Esophagus squamous epithelium (tissue), 5 donors: ENCODE data around the gene COL15A1. TPM values are rescaled to one million over a fixed set of nuclear protein-coding genes. Genes with fewer than 3 reads are reported as not detected.

Experiments used
- DNase-seq: peaks from one replicate; lab custom pipeline; 2025; lab: John Stamatoyannopoulos, UW
- H3K27ac ChIP-seq, 4 donors: fragments of 200-600 bp; sonication (generic); one replicate each; pipeline ENCODE4 v1.5.1; 2016 to 2019; ENCODE audit warnings: mild to moderate bottlenecking in 1 of 4
- H3K27me3 ChIP-seq, 4 donors: fragments of 200-600 bp; sonication (generic); 1 replicate in 3 of 4; 2 replicates in 1 of 4; pipeline versions ENCODE4 v1.5.1 to v1.6.0; 2017 to 2021; ENCODE audit warnings: antibody characterized with exemption in 1 of 4
- H3K36me3 ChIP-seq, 3 donors: fragments of 200-600 bp; sonication (generic); one replicate each; pipeline ENCODE4 v1.5.1; 2016 to 2019
- H3K4me1 ChIP-seq, 3 donors: fragments of 200-600 bp; sonication (generic); one replicate each; pipeline ENCODE4 v1.5.1; 2017 to 2019
- H3K4me3 ChIP-seq, 4 donors: fragments of 200-600 bp; sonication (generic); 1 replicate in 3 of 4; 2 replicates in 1 of 4; pipeline ENCODE4 v1.5.1; 2016 to 2019; ENCODE audit warnings: mild to moderate bottlenecking in 2 of 4, moderate library complexity in 1 of 4
- H3K9me3 ChIP-seq, 3 donors: fragments of 200-600 bp; sonication (generic); one replicate each; pipeline ENCODE4 v1.5.1; 2016 to 2019
- POLR2A ChIP-seq, 4 donors: fragments of 450-650 bp; IDR thresholded peaks; one replicate each; pipeline ENCODE4 v1.6.1; 2017; ENCODE audit warnings: antibody characterized with exemption in 4 of 4, mild to moderate bottlenecking in 4 of 4, moderate library complexity in 3 of 4
- WGBS, 2 donors: methylation state at CpG; one replicate each; pipeline ENCODE4 v1.1.5; 2018; 5-methylcytosine and 5-hydroxymethylcytosine counted together
- intact Hi-C: fragments of 100-400 bp; cut with DNase I; formaldehyde crosslinking; loops from one replicate; pipeline ENCODE4 v1.15.0; 2022
- total RNA-seq, 4 donors: library from RNA; depleted of rRNA; stranded (reverse); fragments of >200 nt; gene quantifications; one replicate each; pipeline ENCODE4 v1.1.0, GENCODE V29; 2016
- TF ChIP-seq, protein P1 (sequence below), 6 experiments: fragments of 450-650 bp in 4 of 6; fragments of 200-600 bp in 2 of 6; sonication (generic) in 2 of 6; IDR thresholded peaks; one replicate each; pipeline ENCODE4 v1.5.1; 2016 to 2019; ENCODE audit warnings: antibody characterized with exemption in 6 of 6, mild to moderate bottlenecking in 4 of 6, moderate library complexity in 4 of 6
- donor health status: DM: yes; HTN: yes; CAD: no.

Gene COL15A1
- total RNA-seq, 4 donors from 2014 or later, result 3.4 to 33.2 (median 9.7) TPM

DNA sequence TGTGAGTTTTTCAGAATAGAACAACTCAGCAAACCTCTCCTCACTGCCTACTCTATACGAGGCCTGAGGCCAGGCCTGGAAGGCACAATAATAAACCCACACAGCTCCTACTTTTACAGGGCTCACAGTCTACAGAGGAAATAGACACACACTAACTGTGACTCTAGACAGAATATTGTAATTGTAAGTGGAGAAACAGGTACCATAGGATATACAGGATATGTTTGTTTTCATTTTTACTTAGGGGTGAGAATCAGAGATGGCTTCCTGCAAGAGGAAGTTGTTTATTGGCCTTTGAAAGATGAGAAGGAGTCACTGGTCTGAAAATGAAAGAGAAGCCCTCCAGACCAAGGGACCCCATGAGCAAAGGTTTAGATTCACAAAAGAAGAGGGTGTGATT lies 125.4 kb downstream of the COL15A1 start:
- WGBS, 2 donors, result 86% methylated on average over 1 of the region's 1 CpG
- no peak overlapping the region for H3K4me3 ChIP-seq
- H3K27ac ChIP-seq, result no peak overlapping the region
- H3K27me3 ChIP-seq, result no peaks in the 10 kb centered on the region
- H3K4me1 ChIP-seq, result peaks cover 0 to 4% (median 0%) of the 10 kb centered on the region in 3 donors
- intact Hi-C loops, result no loop called here
- DNase-seq, result no peak
- no peak for TF ChIP-seq POLR2A (IDR thresholded peaks at IDR 0.05)
- TF ChIP-seq, protein P1, sequence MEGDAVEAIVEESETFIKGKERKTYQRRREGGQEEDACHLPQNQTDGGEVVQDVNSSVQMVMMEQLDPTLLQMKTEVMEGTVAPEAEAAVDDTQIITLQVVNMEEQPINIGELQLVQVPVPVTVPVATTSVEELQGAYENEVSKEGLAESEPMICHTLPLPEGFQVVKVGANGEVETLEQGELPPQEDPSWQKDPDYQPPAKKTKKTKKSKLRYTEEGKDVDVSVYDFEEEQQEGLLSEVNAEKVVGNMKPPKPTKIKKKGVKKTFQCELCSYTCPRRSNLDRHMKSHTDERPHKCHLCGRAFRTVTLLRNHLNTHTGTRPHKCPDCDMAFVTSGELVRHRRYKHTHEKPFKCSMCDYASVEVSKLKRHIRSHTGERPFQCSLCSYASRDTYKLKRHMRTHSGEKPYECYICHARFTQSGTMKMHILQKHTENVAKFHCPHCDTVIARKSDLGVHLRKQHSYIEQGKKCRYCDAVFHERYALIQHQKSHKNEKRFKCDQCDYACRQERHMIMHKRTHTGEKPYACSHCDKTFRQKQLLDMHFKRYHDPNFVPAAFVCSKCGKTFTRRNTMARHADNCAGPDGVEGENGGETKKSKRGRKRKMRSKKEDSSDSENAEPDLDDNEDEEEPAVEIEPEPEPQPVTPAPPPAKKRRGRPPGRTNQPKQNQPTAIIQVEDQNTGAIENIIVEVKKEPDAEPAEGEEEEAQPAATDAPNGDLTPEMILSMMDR (IDR thresholded peaks at IDR 0.05), result no peak
- H3K36me3 ChIP-seq, result no peaks in the 10 kb centered on the region
- H3K9me3 ChIP-seq, result no peaks in the 10 kb centered on the region

DNA sequence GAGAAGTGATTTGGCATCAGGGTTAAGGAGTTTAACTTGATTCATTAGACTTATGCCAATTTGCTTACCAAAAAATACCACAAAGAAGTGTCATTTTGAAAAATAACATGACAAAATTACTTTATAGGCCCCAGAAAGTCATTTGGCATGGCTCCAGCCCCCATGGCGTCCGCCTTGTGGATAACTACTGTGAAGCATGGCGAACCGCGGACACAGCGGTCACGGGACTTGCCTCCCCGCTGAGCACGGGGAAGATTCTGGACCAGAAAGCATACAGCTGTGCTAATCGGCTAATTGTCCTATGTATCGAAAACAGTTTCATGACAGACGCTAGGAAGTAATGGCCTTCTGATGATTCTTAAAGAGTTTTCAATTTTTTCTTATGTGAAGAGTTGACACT lies 125.8 kb downstream of the COL15A1 start:
- Histone ChIP-seq H3K4me1 (peaks cover 0 to 4% (median 0%) of the 10 kb centered on the region in 3 donors), H3K27ac (no peak overlapping the region), H3K27me3 (no peaks in the 10 kb centered on the region), H3K4me3 (no peak overlapping the region), H3K36me3 (no peaks in the 10 kb centered on the region), H3K9me3 (no peaks in the 10 kb centered on the region)
- TF ChIP-seq, protein P1 (IDR thresholded peaks at IDR 0.05), result no peak
- TF ChIP-seq POLR2A (IDR thresholded peaks at IDR 0.05), result no peak
- WGBS, 2 donors, result 92 to 93% methylated on average over 12 of the region's 12 CpGs
- DNase-seq, result no peak
- intact Hi-C loops, result no loop called here

DNA sequence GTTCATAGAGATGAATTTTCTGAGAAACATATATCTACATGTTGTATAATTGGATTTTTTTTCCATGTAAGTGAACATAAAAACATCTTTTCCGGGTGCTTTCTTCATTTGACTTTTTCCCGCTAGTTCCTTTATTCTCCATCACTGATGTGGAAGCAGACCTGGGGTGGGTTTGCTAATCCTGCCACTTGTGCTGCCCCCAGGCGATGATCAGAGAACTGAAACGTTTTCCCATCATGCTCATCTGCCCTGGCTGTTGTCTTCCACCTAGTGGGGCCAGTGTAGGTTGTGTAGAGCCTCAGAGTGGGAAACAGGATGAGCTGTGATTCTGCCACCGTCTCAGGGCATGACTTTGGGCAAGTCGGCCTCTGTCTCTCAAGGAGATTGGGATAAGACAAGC lies 127.0 kb downstream of the COL15A1 start:
- Histone ChIP-seq H3K9me3 (no peaks in the 10 kb centered on the region), H3K27ac (peak overlapping the region in 1 of 4 donors; percentile 13), H3K36me3 (no peaks in the 10 kb centered on the region), H3K27me3 (no peaks in the 10 kb centered on the region), H3K4me3 (no peak overlapping the region), H3K4me1 (peaks cover 0 to 4% (median 0%) of the 10 kb centered on the region in 3 donors)
- intact Hi-C loops, result no loop called here
- TF ChIP-seq POLR2A (IDR thresholded peaks at IDR 0.05), result no peak
- TF ChIP-seq, protein P1 (IDR thresholded peaks at IDR 0.05), result no peak
- DNase-seq, result no peak
- 77 to 85% methylated on average over 6 of the region's 6 CpGs for WGBS, 2 donors

DNA sequence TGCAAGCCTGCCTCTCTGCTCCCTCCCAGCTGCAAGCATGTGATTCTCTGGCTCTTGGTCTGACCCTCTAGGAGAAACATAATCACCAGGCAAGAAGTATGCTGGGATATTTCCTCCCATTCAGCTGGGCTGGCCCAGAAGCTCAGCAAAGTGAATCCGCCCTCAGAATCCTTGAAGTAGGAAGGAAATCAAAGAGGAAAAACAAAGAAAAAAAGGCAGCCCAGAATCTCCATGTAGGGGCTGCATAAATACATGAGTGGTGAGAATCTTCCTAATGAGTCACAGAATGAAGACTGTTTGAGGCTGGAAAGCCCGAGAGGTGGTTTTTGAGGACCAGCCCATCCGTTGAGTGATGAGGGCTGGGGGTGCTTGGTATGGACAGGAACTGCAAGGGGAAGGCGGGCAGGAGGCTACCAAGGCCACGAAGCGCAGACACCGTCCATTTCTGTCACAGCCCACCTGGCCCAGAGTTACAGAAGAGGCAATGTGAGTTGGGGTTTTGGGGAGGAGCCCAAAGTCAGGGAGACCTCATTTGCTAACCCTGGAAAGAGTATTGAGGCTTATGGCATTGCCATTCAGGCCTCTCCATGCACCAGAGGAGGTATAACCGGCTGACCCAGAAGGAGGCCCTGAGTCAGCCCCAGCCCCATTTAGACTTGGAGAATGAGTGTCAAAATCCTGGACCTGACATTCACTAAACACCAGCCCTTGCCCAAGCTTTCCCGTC lies 127.8 kb downstream of the COL15A1 start:
- 79 to 87% methylated on average over 8 to 9 of the region's 9 CpGs for WGBS, 2 donors
- Histone ChIP-seq H3K4me1 (peaks cover 0 to 10% (median 2%) of the 10 kb centered on the region in 3 donors), H3K27ac (peak overlapping the region in 1 of 4 donors; percentile 0), H3K4me3 (no peak overlapping the region), H3K27me3 (no peaks in the 10 kb centered on the region), H3K9me3 (no peaks in the 10 kb centered on the region), H3K36me3 (no peaks in the 10 kb centered on the region)
- TF ChIP-seq, protein P1 (IDR thresholded peaks at IDR 0.05), result no peak
- no peak for TF ChIP-seq POLR2A (IDR thresholded peaks at IDR 0.05)
- intact Hi-C loops, result no loop called here
- DNase-seq, result no peak

DNA sequence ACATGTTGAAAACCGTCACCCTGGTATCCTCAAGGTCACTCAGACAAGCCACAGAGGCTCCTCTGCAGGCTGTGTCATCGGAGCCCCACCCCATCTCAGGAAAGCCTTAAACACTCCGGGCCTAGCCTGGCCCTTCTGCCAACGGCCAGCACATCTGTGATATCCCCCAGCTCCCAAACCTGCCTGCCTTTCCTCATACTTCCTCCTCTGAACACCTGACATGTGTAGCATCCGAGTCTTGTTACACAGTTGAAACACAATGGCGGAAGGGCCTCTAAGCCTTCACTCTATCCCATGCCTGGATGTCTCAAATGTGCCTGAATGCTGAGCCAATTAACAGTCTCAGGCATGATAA lies 128.3 kb downstream of the COL15A1 start:
- H3K36me3 ChIP-seq, result no peaks in the 10 kb centered on the region
- no peaks in the 10 kb centered on the region for H3K27me3 ChIP-seq
- H3K4me3 ChIP-seq, result no peak overlapping the region
- intact Hi-C loops, result no loop called here
- H3K9me3 ChIP-seq, result no peaks in the 10 kb centered on the region
- H3K27ac ChIP-seq, result no peak overlapping the region
- peaks cover 0 to 13% (median 6%) of the 10 kb centered on the region in 3 donors for H3K4me1 ChIP-seq
- no peak for DNase-seq
- TF ChIP-seq POLR2A (IDR thresholded peaks at IDR 0.05), result no peak
- TF ChIP-seq, protein P1 (IDR thresholded peaks at IDR 0.05), result no peak
- WGBS, 2 donors, result 74 to 93% methylated on average over 4 to 6 of the region's 6 CpGs
